GM21390 (cell line): ENCODE measurements around the gene UGT1A9.
"Not testable (repeated sequence)": the region's sequence is repeated elsewhere in the genome, so short reads cannot be mapped to it uniquely, and the experiment has no call there.

Experiments used
- ATAC-seq: cut with Tn5 transposase; IDR thresholded peaks from one replicate; pipeline ENCODE4 v1.9.1; 2021; ENCODE audit not compliant: unreplicated experiment

UGT1A9 gene

GRCh38 chr2:233680361-233681045 lies 8.8 kb downstream of the UGT1A9 start:
- ATAC-seq = no peak

- no peak for ATAC-seq
Observed at GRCh38 chr2:233681521-233682099, 9.9 kb downstream of the UGT1A9 start, which contains the start of gene UGT1A7. Gene UGT1A7 (plus strand): TSS chr2:233681901. CDS start chr2:233681938, 37 bp downstream.

GRCh38 chr2:233684640-233685039 lies 12.9 kb downstream of the UGT1A9 start:
- ATAC-seq = no peak

GRCh38 chr2:233686928-233687327 lies 15.2 kb downstream of the UGT1A9 start:
- no peak for ATAC-seq

- no peak for ATAC-seq
Observed at GRCh38 chr2:233688341-233688740, 16.6 kb downstream of the UGT1A9 start.

GRCh38 chr2:233689031-233689430 lies 17.3 kb downstream of the UGT1A9 start:
- ATAC-seq = no peak

- no peak for ATAC-seq
Observed at GRCh38 chr2:233689501-233689900, 17.8 kb downstream of the UGT1A9 start.

- no peak for ATAC-seq
Observed at GRCh38 chr2:233690444-233690843, 18.7 kb downstream of the UGT1A9 start.

GRCh38 chr2:233691443-233692433 lies 20.0 kb downstream of the UGT1A9 start:
- no peak for ATAC-seq

GRCh38 chr2:233692648-233693047 lies 20.9 kb downstream of the UGT1A9 start, which contains the start of gene UGT1A6:
Gene UGT1A6 (plus strand): TSS chr2:233692890. CDS start chr2:233693005, 115 bp downstream.
- ATAC-seq = no peak

- ATAC-seq = no peak
Observed at GRCh38 chr2:233693963-233694362, 22.3 kb downstream of the UGT1A9 start.

- ATAC-seq = no peak
Observed at GRCh38 chr2:233698740-233699139, 27.0 kb downstream of the UGT1A9 start.

- no peak for ATAC-seq
Observed at GRCh38 chr2:233699424-233700027, 27.8 kb downstream of the UGT1A9 start.

- no peak for ATAC-seq
Observed at GRCh38 chr2:233700028-233700635, 28.4 kb downstream of the UGT1A9 start.

GRCh38 chr2:233700842-233701241 lies 29.1 kb downstream of the UGT1A9 start:
- ATAC-seq = not testable (repeated sequence)

- ATAC-seq = no peak
Observed at GRCh38 chr2:233702238-233702637, 30.5 kb downstream of the UGT1A9 start.

GRCh38 chr2:233705911-233706506 lies 34.3 kb downstream of the UGT1A9 start:
- ATAC-seq = no peak

- ATAC-seq = no peak
Observed at GRCh38 chr2:233706720-233707119, 35.0 kb downstream of the UGT1A9 start.

GRCh38 chr2:233707940-233708644 lies 36.4 kb downstream of the UGT1A9 start:
- no peak for ATAC-seq

- ATAC-seq = no peak
Observed at GRCh38 chr2:233708942-233709341, 37.2 kb downstream of the UGT1A9 start.
